H9 (cell line): ENCODE data around the gene BTN3A1. TPM values are rescaled to one million over a fixed set of nuclear protein-coding genes. Genes with fewer than 3 reads are reported as not detected.

ENCODE experiments used
- DNase-seq: peaks from one replicate; pipeline ENCODE4 v3.0.0-alpha.2; 2017
- H2AFZ ChIP-seq: one replicate; pipeline ENCODE4 v1.6.1; 2013; ENCODE audit warnings: mild to moderate bottlenecking, low read length, control low read depth, moderate library complexity
- H2AK5ac ChIP-seq: 2 replicates; pipeline ENCODE4 v1.6.1; 2013; ENCODE audit warnings: low read length, control low read depth, mixed read lengths; ENCODE audit not compliant: insufficient read length
- H2BK120ac ChIP-seq: one replicate; pipeline ENCODE4 v1.6.1; 2013; ENCODE audit warnings: low read depth, mild to moderate bottlenecking, low read length, control low read depth, inconsistent platforms; ENCODE audit not compliant: poor library complexity, severe bottlenecking
- H2BK12ac ChIP-seq: 2 replicates; pipeline ENCODE4 v1.6.1; 2013; ENCODE audit warnings: low read length, control low read depth, mixed read lengths, low read depth; ENCODE audit not compliant: insufficient read length
- H2BK15ac ChIP-seq: 2 replicates; pipeline ENCODE4 v1.6.1; 2013; ENCODE audit warnings: low read depth, low read length, control low read depth
- H2BK20ac ChIP-seq: one replicate; pipeline ENCODE4 v1.6.1; 2013; ENCODE audit warnings: low read depth, mild to moderate bottlenecking, low read length, control low read depth, inconsistent platforms; ENCODE audit not compliant: poor library complexity, severe bottlenecking
- H2BK5ac ChIP-seq: 2 replicates; pipeline ENCODE4 v1.6.1; 2013; ENCODE audit warnings: low read length, control low read depth, mixed read lengths; ENCODE audit not compliant: insufficient read length
- H3K14ac ChIP-seq: 2 replicates; pipeline ENCODE4 v1.6.1; 2013; ENCODE audit warnings: low read length, control low read depth; ENCODE audit not compliant: insufficient read depth
- H3K18ac ChIP-seq: 2 replicates; pipeline ENCODE4 v1.6.1; 2013; ENCODE audit warnings: low read depth, mild to moderate bottlenecking, mixed read lengths, low read length, control low read depth; ENCODE audit not compliant: insufficient read length
- H3K23ac ChIP-seq: 2 replicates; pipeline ENCODE4 v1.6.1; 2013; ENCODE audit warnings: low read length, control low read depth, mixed read lengths, low read depth; ENCODE audit not compliant: insufficient read length
- H3K23me2 ChIP-seq: 2 replicates; pipeline ENCODE4 v1.6.1; 2013; ENCODE audit warnings: low read depth, mild to moderate bottlenecking, mixed read lengths, low read length, control low read depth; ENCODE audit not compliant: insufficient read length, poor library complexity, severe bottlenecking
- H3K27ac ChIP-seq: 2 replicates; pipeline ENCODE4 v1.5.1; 2013; ENCODE audit warnings: low read length, control low read depth, mixed read lengths, low read depth; ENCODE audit not compliant: insufficient read length
- H3K27me3 ChIP-seq: 2 replicates; pipeline ENCODE4 v1.6.1; 2013; ENCODE audit warnings: low read length, control low read depth, inconsistent platforms; ENCODE audit not compliant: insufficient read depth
- H3K4ac ChIP-seq: 2 replicates; pipeline ENCODE4 v1.6.1; 2013; ENCODE audit warnings: low read depth, mild to moderate bottlenecking, control low read depth, inconsistent platforms, low read length, moderate library complexity
- H3K4me1 ChIP-seq: 2 replicates; pipeline ENCODE4 v1.6.1; 2013; ENCODE audit warnings: low read length, control low read depth, inconsistent platforms; ENCODE audit not compliant: insufficient read depth
- H3K4me2 ChIP-seq: 2 replicates; pipeline ENCODE4 v1.6.1; 2013; ENCODE audit warnings: low read length, control low read depth, mixed read lengths; ENCODE audit not compliant: insufficient read length, insufficient read depth
- H3K56ac ChIP-seq: 2 replicates; pipeline ENCODE4 v1.6.1; 2013; ENCODE audit warnings: low read depth, mild to moderate bottlenecking, mixed read lengths, low read length, control low read depth; ENCODE audit not compliant: insufficient read length
- H3K79me1 ChIP-seq: 2 replicates; pipeline ENCODE4 v1.6.1; 2013; ENCODE audit warnings: low read depth, mild to moderate bottlenecking, moderate library complexity, low read length, control low read depth, inconsistent platforms; ENCODE audit not compliant: insufficient read depth, poor library complexity, severe bottlenecking
- H3K79me2 ChIP-seq: 2 replicates; pipeline ENCODE4 v1.6.1; 2013; ENCODE audit warnings: low read length, control low read depth, inconsistent platforms; ENCODE audit not compliant: insufficient read depth
- H3K9ac ChIP-seq: 2 replicates; pipeline ENCODE4 v1.6.1; 2013; ENCODE audit warnings: low read length, control low read depth, mixed read lengths; ENCODE audit not compliant: insufficient read length; ENCODE audit errors: extremely low read depth
- H3K9me3 ChIP-seq: one replicate; pipeline ENCODE4 v1.6.1; 2013; ENCODE audit warnings: low read depth, low read length, inconsistent platforms; ENCODE audit not compliant: control insufficient read depth
- H3T11ph ChIP-seq: one replicate; pipeline ENCODE4 v1.6.1; 2013; ENCODE audit warnings: mild to moderate bottlenecking, low read length, control low read depth, inconsistent platforms
- H4K20me1 ChIP-seq: one replicate; pipeline ENCODE4 v1.6.1; 2013; ENCODE audit not compliant: control insufficient read depth, insufficient read length, insufficient read depth
- H4K5ac ChIP-seq: 2 replicates; pipeline ENCODE4 v1.6.1; 2013; ENCODE audit warnings: low read depth, mild to moderate bottlenecking, mixed read lengths, low read length, control low read depth; ENCODE audit not compliant: insufficient read length
- H4K8ac ChIP-seq: replicated peaks from 2 replicates; pipeline ENCODE4 v1.6.1; 2013; ENCODE audit warnings: low read length, control low read depth, mixed read lengths, low read depth; ENCODE audit not compliant: insufficient read length
- H4K91ac ChIP-seq: 2 replicates; pipeline ENCODE4 v1.6.1; 2013; ENCODE audit warnings: low read depth, mild to moderate bottlenecking, moderate library complexity, mixed read lengths, low read length, control low read depth; ENCODE audit not compliant: insufficient read length
- H3K27ac Mint-ChIP-seq, 3 experiments: 2 replicates in 2 of 3; 3 replicates in 1 of 3; pipeline ENCODE4 v1.8.0; 2020 to 2021; ENCODE audit warnings: mixed read lengths in 3 of 3, mild to moderate bottlenecking in 1 of 3, moderate library complexity in 1 of 3
- H3K27me3 Mint-ChIP-seq: 2 replicates; pipeline ENCODE4 v1.8.0; 2021; ENCODE audit warnings: low read depth, mild to moderate bottlenecking, moderate library complexity, mixed read lengths
- H3K36me3 Mint-ChIP-seq, 3 experiments: 2 replicates in 2 of 3; 3 replicates in 1 of 3; pipeline ENCODE4 v1.8.0; 2020 to 2021; ENCODE audit warnings: low read depth in 3 of 3, mixed read lengths in 3 of 3; ENCODE audit not compliant: insufficient read depth in 1 of 3
- H3K4me1 Mint-ChIP-seq, 2 experiments: 2 replicates each; pipeline ENCODE4 v1.8.0; 2020; ENCODE audit warnings: mixed read lengths in 2 of 2
- H3K4me3 Mint-ChIP-seq, 2 experiments: 2 replicates in 1 of 2; 3 replicates in 1 of 2; pipeline ENCODE4 v1.8.0; 2020 to 2021; ENCODE audit warnings: mild to moderate bottlenecking in 2 of 2, mixed read lengths in 2 of 2, moderate library complexity in 1 of 2
- H3K9me3 Mint-ChIP-seq, 2 experiments: 2 replicates in 1 of 2; 3 replicates in 1 of 2; pipeline ENCODE4 v1.8.0; 2020; ENCODE audit warnings: mild to moderate bottlenecking in 2 of 2, mixed read lengths in 2 of 2, moderate library complexity in 1 of 2
- CTCF ChIP-seq: fragments of 200-600 bp; sonication (generic); conservative IDR thresholded peaks from 3 replicates; pipeline ENCODE4 v1.8.0; 2021; ENCODE audit warnings: antibody characterized with exemption, mild to moderate bottlenecking
- WGBS: extraction: QIAGEN DNeasy Blood & Tissue Kit; methylation state at CpG from one replicate; pipeline ENCODE4 v1.1.7; 2013; ENCODE audit warnings: missing lambda C conversion rate, low lambda C conversion rate, mixed read lengths; ENCODE audit not compliant: insufficient read length; ENCODE audit errors: extremely low coverage; 5-methylcytosine and 5-hydroxymethylcytosine counted together
- total RNA-seq: library from RNA; stranded (reverse); gene quantifications from 2 replicates; pipeline ENCODE4 v1.2.1, GENCODE V29; 2021

BTN3A1 gene
- total RNA-seq, 1 experiment from 2014 or later: 2.5 TPM

DNA sequence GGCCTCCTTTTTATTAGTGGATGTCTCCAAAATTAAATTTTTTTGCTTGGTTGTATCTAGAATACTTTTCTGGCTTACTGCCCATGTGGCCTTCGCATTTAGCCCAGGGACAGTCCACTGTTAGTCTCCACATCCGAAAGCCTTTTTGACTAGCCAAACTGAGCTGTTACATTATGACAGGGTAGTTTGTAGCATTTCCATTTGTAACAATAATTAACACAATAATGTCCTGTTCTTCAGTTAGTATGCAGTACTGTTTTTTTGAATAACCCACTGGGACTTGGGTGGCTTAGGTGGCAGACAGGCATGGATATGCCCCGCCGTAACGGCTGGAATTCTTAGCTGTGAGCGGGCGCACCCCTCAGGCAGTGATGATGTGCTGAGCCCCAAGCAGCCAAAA, 49.8 kb upstream of the BTN3A1 start:
- no peak overlapping the region for H4K5ac ChIP-seq
- H3T11ph ChIP-seq: no peak overlapping the region
- no peak overlapping the region for H2BK120ac ChIP-seq
- no peak overlapping the region for H3K56ac ChIP-seq
- Mint-ChIP-seq H3K4me3 (no peak overlapping the region), H3K36me3 (no peaks in the 10 kb centered on the region), H3K27me3 (no peaks in the 10 kb centered on the region), H3K4me1 (peaks cover 16 to 31% of the 10 kb centered on the region in 2 experiments), H3K9me3 (no peaks in the 10 kb centered on the region), H3K27ac (no peak overlapping the region)
- no peak overlapping the region for H4K91ac ChIP-seq
- H3K4me2 ChIP-seq: no peak overlapping the region
- TF ChIP-seq CTCF: no peak
- H2BK15ac ChIP-seq: no peak overlapping the region
- no peak overlapping the region for H3K27ac ChIP-seq
- H3K9me3 ChIP-seq: no peaks in the 10 kb centered on the region
- no peak overlapping the region for H3K14ac ChIP-seq
- H2BK20ac ChIP-seq: no peak overlapping the region
- no peak overlapping the region for H3K18ac ChIP-seq
- H4K20me1 ChIP-seq: no peaks in the 10 kb centered on the region
- no peaks in the 10 kb centered on the region for H3K79me2 ChIP-seq
- H2BK12ac ChIP-seq: no peak overlapping the region
- no peaks in the 10 kb centered on the region for H3K27me3 ChIP-seq
- H3K4me1 ChIP-seq: peaks cover 4% of the 10 kb centered on the region; the same call in 1 of the 2 replicates
- H2AK5ac ChIP-seq: no peak overlapping the region
- no peak overlapping the region for H2BK5ac ChIP-seq
- H4K8ac ChIP-seq: no peak overlapping the region
- H3K9ac ChIP-seq: no peak overlapping the region
- H3K79me1 ChIP-seq: no peaks in the 10 kb centered on the region
- H3K4ac ChIP-seq: no peak overlapping the region
- H3K23ac ChIP-seq: no peak overlapping the region
- H2AFZ ChIP-seq: no peak overlapping the region
- no peak for DNase-seq
- H3K23me2 ChIP-seq: no peaks in the 10 kb centered on the region
- WGBS: no CpG with 5 or more reads among the region's 7 CpGs
